GM21381 (cell line): Measurements from ENCODE around the gene NDUFB2.
"Not testable (repeated sequence)": the region's sequence is repeated elsewhere in the genome, so short reads cannot be mapped to it uniquely, and the experiment has no call there.

Experiments used
- ATAC-seq: cut with Tn5 transposase; IDR thresholded peaks from one replicate; pipeline ENCODE4 v1.9.1; 2021; ENCODE audit warnings: mild to moderate bottlenecking, moderate library complexity; ENCODE audit not compliant: unreplicated experiment

NDUFB2 gene

DNA sequence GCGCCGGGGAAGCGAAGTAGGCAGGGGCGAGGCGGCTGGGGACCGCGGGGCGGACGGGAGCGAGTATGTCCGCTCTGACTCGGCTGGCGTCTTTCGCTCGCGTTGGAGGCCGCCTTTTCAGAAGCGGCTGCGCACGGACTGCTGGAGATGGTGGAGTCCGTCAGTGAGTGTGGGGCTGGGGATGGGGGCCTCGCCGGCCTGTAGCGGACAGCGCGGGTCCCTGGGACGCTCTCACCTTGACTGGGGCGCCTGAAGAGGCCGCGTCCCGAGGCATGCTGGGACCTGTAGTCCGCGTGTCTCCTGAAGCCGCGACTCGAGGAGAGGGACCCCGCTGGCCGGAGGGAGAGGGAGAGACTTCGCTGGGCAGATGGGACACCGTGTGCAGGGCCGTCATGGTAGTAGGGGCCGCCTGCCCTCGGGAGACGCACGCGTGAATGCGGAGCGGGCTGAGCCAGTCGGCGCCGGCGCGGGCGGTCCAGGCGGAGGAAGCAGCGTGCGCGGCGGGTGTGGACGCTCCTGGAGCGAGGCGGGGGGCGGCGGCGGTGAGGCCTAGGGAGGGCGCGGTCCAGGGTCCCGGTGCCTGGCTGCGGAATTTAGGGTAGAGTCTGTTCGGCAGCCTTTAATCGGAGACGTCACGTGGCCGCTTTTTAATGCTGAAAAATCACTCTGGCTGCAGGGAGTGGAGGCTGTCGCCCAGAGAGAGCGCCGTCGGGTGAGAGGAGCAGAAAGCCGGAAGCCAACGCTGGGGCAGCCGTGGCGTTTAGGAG lies at the start of gene NDUFB2:
Gene NDUFB2, plus strand, starts transcription at position 29 of the 767 bp plus-strand sequence. Its CDS starts 37 bp downstream, at position 66.
- peak; percentile 81 for ATAC-seq

DNA sequence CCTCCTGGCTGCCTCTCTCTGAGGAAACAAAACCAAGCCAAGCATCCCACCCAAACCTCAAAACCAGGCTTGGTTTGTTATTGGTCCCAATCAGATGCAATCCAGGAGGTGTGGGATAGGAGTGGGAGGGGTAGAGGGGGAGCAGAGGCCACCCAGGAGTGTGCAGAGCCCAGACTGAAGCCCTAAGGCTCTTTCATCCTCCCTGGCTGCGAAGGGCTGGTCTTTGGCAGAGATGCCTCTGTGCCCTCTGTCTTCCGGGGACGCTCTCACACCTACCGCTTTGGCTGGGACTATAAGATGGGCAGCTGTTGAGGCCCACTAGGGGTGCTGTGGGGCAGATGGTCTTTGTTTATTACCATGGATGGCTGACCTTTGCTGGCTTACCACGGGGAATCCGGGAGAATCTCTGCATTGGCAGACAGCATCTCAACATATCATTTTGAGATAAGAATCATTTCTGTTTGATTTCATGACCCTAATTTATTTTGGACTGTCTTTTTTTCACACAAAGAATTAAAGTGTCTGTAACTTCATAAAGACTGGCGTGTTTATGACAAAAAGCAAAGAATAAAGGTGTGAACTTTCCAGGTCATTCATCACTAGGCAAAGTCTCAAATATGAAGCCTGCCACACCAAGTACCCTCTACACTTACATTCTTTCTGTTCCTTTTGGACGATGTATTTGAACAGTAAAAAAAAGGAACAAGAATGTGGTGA lies 49.4 kb upstream of the NDUFB2 start:
- peak; percentile 81 for ATAC-seq

DNA sequence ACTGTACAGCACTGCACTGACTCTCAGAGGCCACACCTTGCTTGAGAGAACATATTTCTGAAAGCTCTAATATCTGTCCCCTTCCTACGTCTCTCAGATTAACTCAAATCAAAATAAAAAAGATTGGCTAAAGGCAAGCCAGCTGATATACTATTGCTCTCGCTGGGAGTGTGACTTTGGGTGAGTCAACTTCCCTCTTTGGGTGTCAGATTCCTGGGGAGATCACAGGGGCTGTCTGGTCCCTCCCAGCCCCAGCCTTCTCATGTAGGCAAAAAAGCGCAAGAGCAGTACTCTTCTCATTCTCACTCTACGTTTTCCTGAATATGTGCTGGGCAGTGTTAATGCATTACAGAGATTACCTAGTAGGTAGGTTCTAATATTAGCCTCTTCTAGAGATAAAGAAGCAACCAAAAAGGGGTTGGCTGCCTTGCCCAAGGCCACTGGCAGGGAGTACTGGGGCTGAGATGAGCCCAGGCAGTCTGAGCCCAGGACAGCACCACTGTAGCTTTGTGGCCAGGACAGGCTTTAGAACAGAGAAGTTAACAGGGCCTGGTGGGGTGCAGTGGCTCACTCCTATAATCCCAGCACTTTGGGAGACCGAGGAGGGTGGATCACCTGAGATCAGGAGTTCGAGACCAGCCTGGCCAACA lies 46.8 kb upstream of the NDUFB2 start:
- no peak for ATAC-seq

DNA sequence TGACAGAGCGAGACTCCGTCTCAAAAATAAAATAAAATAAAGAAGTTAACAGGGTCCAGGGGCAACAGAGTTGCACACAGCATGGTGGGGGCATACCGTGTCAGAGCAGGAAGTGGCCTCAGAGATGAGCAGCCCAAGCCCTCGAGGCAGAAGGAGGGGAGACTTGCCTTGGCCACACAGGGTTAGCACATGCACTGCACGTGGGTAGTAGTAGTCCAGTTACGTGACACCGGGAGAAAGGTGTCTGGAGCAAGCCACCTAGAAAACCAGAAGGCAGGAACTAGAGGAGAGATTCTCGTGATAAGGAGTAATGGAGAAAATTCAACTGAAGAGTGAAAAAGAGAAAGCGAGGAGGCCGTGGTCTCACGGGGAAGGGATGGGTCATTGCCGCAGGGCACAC lies 46.1 kb upstream of the NDUFB2 start:
- no peak for ATAC-seq

DNA sequence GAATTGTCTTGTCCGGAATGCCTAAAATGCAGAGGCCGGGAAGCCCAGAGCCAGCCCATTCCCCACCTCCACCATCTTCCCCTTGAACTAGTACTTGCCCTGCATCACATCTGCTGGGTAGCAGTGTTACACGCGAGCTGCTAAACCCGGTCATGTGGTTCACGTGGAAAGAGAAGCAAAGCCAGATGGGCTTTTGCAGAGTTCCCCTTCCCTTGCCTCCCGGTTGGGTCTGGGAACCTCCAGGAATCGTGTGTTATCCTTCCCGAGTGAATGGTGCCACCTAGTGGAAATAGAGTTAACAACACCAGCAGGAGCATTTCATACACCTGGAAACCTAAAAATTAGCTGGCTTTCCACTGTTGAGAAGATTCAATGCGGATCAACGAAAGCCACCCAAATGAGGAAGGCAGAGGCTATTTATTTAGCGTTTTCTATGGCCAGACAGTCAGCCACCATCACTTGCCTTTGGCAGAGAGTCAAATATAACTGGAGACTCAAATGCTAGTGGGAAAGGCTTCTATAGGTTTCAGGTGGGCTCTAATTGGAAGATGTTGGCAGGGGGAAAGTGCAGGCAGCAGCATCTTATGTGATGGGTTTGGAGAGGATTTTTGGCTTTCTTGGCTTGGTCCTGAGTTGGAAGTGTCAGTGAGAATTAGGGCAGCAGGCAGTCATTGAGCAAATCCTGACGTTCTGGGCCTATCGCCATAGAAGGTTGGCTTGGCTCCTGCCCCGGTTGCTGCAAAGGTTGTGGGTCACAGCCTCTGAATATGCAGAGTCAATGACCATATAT lies 43.0 kb upstream of the NDUFB2 start:
- ATAC-seq: no peak

DNA sequence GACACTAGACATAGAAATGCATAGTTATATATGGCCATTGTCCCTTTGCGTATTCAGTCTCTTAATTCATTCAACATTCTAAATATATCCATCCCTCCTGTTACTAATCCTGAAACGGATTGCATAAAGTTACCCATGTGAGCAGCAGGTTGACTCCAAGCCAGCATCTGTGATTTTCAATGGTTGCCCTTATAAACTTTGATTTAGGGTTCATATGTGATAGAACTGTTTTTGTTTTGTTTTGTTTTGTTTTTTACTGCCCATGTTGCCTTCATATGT lies 42.5 kb upstream of the NDUFB2 start:
- ATAC-seq: no peak

DNA sequence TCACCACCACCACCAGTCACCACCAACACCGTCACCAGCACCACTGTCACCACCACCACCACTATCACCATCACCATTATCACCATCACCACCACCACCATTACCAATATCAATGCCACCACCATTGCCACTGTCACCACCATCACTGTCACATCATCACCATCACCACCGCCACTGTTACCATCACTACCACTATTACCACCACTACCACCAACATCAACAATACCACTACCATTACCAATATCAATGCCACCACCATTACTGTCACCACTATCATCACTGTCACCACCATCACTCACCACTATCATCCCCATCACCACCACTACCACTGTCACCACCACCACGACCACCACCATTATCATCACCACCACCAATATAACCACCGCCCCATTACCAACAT lies 41.8 kb upstream of the NDUFB2 start:
- ATAC-seq: no peak

DNA sequence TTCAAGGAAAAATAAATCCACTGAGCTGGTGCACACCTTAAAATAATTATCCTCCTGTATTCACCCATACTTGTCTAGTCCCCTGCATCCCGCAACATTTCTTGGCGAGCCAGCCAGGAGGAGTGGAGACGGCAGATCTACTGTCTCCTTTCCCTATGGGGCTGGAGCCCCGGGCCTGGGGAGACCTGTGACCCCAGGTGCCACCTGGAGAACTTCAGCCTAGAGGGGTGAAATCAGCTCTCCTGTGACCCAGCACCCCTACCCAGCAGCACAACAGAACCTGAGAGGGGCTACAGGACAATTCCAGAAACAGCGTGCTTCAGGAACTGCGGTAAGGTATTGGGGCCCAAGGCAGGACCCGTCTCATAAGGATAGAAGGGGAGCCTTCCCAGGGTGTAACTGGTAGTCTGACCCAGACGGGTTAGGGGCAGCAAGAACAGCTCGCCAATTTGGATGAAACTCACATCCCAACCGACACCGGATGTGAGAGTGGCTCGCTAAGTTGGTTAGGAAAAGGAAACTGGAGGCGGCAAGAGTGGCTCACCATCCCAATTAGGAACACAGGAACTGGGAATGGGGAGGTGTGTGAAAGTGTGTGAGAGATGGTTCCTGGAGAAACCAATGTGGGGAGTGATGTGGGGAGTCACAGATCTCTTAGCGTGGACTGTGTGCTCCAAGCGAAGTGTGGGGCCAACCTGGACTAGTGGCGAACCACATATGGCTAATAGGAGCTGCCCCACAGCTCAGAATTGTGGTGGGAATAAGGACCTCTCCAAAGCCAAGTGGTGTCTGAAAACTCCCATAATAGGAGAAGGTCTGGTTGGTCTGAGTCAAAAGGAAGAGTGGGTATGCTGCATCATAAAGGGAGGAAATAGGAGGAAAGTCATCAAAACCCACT lies 40.7 kb upstream of the NDUFB2 start:
- ATAC-seq: no peak

DNA sequence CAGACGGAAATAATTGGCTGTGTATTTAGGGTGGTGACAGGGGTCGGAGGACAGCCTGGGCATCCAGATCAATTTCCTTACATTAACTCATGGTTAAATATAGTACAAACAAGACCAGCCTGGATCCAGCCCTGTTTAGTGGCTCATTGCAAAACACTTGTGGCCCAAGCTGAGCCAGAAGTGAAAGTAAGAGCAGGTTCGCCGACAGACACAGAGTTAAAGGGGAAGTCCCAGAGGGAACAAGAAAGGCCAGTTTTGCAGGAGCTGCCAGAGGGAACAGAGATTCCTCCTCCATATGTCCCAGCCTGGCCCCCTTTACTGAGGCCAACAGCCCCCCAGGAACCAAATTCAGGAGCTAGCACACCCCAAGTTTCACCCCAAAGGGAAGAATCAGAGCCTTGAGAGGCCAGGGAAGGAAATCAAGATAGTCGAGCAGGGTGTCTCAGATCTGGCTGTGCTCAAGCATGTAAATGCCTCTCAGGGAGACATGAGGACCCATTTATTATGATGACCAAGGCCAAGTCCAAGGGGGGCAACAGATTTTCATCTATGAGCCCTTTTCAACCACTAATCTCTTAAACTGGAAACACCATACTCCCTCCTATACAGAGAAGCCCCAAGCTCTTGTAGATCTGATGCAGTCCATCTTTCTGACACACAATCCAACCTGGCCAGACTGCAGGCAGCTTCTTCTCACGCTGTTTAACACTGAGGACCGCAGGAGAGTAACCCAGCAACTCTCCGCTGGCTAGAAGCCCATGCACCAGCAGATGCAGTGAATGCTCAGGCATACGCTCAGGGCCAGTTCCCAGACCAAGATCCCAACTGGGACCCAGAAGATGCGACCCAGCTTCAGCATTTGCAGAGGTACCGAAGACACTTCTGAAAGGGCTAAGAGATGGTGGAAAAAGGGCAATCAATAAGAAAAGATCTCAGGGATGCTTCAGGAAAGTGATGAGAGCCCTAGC lies 39.7 kb upstream of the NDUFB2 start:
- peak; percentile 98 for ATAC-seq

DNA sequence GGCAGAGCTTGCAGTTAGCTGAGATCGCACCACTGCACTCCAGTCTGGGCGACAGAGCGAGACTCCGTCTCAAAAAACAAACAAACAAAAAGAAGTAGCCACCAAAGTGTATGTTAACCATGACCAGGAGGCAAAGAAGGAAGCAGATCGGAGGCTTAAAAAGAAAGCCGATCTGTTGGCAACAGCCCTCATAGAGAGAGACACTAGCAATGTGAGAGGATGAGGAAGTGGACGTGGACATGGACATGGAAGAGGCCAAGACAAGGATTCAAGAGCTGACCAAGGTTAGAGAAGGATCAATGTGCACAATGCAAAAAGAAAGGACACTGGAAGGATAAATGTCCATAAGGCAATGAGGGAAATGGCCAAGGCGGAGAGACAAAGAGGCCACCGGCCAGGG lies 38.6 kb upstream of the NDUFB2 start:
- ATAC-seq: no peak

DNA sequence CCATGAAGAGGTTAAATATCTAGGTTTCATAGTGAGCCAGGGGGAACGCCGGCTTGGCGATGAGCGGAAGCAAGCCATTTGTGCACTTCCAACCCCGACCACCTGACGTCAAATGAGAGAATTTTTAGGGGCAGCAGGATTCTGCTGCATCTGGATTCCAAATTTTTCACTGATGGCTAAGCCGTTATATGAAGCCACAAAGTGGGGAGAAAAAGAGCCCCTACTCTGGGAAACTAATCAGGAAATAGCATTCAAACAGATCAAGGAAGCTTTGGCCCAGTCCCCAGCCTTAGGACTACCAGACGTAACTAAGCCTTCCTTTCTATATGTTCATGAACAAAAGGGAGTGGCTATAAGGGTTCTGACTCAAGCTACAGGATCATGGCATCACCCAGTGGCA lies 36.7 kb upstream of the NDUFB2 start:
- ATAC-seq: no peak

DNA sequence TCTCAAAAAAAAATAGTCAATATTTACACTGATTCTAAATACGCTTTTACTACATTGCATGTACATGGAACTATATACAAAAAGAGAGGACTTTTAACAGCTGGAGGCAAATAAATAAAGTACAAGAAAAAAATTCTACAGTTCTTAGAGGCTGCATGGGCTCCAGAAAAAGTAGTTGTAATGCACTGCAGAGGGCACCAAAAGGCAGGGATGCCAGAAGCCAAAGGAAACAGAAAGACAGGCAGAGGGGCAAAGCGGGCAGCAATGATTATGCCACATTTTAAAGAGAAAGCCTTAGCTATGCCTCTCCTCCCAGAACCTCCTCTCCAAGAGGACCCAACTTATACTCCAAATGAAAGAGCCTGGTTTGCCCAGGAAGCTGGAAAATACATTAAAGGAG lies 35.4 kb upstream of the NDUFB2 start:
- ATAC-seq: no peak

DNA sequence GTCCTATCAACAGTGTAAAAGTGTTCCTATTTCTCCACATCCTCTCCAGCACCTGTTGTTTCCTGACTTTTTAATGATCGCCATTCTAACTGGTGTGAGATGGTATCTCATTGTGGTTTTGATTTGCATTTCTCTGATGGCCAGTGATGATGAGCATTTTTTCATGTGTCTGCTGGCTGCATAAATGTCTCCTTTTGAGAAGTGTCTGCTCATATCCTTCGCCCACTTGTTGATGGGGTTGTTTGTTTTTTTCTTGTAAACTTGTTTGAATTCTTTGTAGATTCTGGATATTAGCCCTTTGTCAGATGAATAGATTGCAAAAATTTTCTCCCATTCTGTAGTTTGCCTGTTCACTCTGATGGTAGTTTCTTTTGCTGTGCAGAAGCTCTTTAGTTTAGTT lies 33.6 kb upstream of the NDUFB2 start:
- not testable (repeated sequence) for ATAC-seq

DNA sequence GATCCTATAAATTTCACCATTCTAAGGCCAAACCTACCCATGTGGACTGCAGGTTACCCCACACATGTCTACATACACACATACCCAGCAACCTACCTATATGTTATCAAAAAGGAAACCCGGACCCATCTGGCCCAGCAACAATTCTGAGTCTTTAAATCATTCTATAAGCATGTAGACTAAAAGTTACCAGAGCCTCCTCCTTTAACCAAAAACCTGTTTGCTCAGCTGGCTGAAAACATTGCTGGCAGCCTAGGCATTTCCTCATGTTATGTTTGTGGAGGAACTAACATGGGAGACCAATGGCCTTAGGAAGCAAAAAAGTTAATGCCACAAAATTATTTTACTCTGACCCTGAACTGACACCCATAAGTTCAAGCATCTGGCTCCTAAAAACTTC lies 29.0 kb upstream of the NDUFB2 start:
- ATAC-seq: no peak

DNA sequence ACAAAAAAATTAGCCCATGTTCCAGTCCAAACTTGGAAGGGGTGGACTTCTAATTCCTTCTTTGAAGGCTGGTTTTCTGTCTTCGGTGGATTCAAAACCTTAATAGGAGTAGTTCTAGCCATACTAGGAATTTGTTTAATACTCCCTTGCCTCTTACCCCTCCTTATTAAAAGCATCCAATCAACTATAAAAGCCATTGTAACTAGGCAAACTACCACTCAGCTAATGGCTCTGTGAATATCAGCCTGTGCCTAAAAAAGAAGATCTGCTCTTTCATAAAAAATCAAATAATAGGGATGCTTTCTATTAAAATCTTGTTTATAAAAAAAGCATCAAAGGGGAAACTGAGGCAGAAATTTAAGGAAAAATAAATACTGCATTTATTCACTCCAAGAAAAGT lies 27.9 kb upstream of the NDUFB2 start:
- no peak for ATAC-seq

DNA sequence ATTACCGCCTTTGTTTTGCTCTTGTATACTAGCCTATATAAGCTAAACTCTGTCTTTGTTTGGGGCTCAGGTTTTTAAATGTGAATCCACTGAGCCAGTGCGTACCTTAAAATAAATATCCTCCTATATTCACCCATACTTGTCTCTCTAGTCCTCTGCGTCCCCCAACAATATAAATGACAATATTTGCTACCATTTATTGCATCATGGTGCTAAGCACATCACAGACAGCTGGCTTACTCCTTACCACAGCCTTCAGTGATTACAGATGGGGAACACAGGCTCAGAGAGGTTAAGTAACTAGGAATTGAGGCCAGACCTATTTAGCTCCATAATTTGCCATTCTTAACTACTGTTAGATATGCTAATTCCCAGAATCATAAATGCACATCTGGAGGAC lies 27.2 kb upstream of the NDUFB2 start:
- ATAC-seq: no peak

DNA sequence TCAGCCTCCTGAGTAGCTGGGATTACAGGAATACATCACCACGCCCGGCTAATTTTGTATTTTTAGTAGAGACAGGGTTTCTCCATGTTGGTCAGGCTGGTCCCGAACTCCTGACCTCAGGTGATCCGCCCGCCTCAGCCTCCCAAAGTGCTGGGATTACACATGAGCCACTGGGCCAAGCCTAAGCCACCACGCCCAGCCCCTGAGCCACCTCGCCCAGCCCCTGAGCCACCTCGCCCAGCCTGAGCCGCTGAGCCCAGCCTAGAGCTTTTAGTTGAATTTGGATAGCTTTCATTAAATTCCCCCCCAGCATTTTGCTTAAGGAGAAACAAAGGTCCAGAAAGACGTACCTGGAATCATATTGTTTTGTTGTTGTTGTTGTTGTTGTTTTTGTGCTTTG lies 26.6 kb upstream of the NDUFB2 start:
- not testable (repeated sequence) for ATAC-seq

DNA sequence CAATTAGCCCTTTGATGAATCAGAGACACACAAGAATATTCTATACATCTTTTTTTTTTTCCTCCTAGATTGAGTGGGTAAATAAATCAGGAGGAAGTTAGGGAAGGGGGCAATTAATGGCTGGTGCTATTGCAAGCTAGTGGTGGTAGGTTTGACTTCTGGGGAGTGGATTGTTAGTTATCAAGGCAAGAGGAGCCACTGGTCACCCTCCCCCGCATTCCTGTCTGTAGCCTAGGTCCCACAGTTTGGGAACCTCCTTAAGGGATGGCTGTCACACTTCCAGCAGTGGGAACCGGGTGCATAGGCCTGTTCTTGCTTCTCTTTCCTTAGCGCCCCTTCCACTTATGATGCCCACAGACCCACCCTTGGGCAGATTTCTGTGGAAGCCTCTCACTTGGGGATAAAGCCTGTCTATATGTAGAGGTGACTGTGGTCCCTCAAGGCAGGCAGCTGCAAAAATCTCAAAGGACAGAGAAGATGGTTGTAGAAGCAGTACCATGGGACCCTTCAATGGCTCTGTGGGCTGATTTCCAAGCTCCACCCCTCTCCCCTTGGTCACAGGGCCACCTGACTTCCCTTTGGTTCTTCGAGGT lies 26.1 kb upstream of the NDUFB2 start:
- no peak for ATAC-seq

DNA sequence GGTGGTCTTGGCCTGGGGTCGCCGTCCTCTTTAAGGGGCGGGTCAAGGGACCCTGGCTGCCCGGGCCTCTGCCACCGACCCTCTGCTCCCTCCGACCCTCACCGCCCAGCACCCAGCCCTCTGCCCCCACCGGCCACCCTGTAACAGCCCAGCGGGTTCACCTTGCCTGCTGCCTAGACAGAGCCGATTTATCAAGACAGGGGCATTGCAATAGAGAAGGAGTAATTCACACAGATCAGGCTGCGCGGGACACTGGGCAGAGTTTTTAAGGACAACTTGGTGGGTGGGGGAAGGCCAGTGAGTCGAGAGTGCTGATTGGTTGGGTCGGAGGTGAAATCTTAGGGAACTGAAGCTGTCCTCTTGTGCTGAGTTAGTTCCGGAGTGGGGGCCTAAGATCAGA lies 24.5 kb upstream of the NDUFB2 start:
- no peak for ATAC-seq
